HG03103 (cell line): ENCODE results near the gene NCOR2.

Source experiments
- ATAC-seq: cut with Tn5 transposase; IDR thresholded peaks from one replicate; pipeline ENCODE4 v1.9.1; 2021; ENCODE audit warnings: low read depth; ENCODE audit not compliant: unreplicated experiment

NCOR2 gene

GRCh38 chr12:124545508-124546418, 21.6 kb downstream of the NCOR2 start:
- ATAC-seq = peak; percentile 81

GRCh38 chr12:124544983-124545382, 22.4 kb downstream of the NCOR2 start:
- no peak for ATAC-seq

- ATAC-seq = no peak
Measured at GRCh38 chr12:124544311-124544970, 23.0 kb downstream of the NCOR2 start.

- ATAC-seq = no peak
Measured at GRCh38 chr12:124543590-124544310, 23.7 kb downstream of the NCOR2 start.

- no peak for ATAC-seq
Measured at GRCh38 chr12:124543052-124543589, 24.3 kb downstream of the NCOR2 start.

GRCh38 chr12:124542021-124542949, 25.1 kb downstream of the NCOR2 start:
- ATAC-seq = no peak

- ATAC-seq = no peak
Measured at GRCh38 chr12:124541322-124541721, 26.1 kb downstream of the NCOR2 start.

GRCh38 chr12:124539084-124540041, 28.0 kb downstream of the NCOR2 start:
- no peak for ATAC-seq

- ATAC-seq = no peak
Measured at GRCh38 chr12:124538194-124539082, 29.0 kb downstream of the NCOR2 start.

- ATAC-seq = no peak
Measured at GRCh38 chr12:124537525-124538193, 29.8 kb downstream of the NCOR2 start.

GRCh38 chr12:124536641-124537040, 30.8 kb downstream of the NCOR2 start:
- ATAC-seq = no peak

- no peak for ATAC-seq
Measured at GRCh38 chr12:124534776-124535740, 32.4 kb downstream of the NCOR2 start.

- ATAC-seq = no peak
Measured at GRCh38 chr12:124533456-124533855, 34.0 kb downstream of the NCOR2 start.

- ATAC-seq = no peak
Measured at GRCh38 chr12:124532967-124533366, 34.4 kb downstream of the NCOR2 start.

GRCh38 chr12:124532331-124532750, 35.1 kb downstream of the NCOR2 start:
- ATAC-seq = no peak

- ATAC-seq = no peak
Measured at GRCh38 chr12:124531906-124532305, 35.5 kb downstream of the NCOR2 start.
